Upper lobe of right lung (tissue), 1 donor: ENCODE measurements around the gene PNPLA5. TPM values are rescaled to one million over a fixed set of nuclear protein-coding genes. Genes with fewer than 3 reads are reported as not detected.

Experiments used
- ATAC-seq: fragments of 200-7000 bp; cut with Tn5 transposase; one replicate; pipeline ENCODE4 v1.9.1; 2020; ENCODE audit warnings: mild to moderate bottlenecking, moderate library complexity
- DNase-seq: peaks from one replicate; pipeline ENCODE4 v3.0.0-alpha.2; 2020
- H3K27ac ChIP-seq: fragments of 200-600 bp; one replicate; pipeline ENCODE4 v1.8.0; 2022
- H3K27me3 ChIP-seq: fragments of 200-600 bp; one replicate; pipeline ENCODE4 v1.8.0; 2022; ENCODE audit warnings: mild to moderate bottlenecking
- H3K36me3 ChIP-seq: fragments of 200-600 bp; one replicate; pipeline ENCODE4 v1.8.0; 2022
- H3K4me1 ChIP-seq: fragments of 200-600 bp; one replicate; pipeline ENCODE4 v1.8.0; 2022
- H3K4me3 ChIP-seq: fragments of 200-600 bp; one replicate; pipeline ENCODE4 v1.8.0; 2022; ENCODE audit warnings: mild to moderate bottlenecking
- H3K9me3 ChIP-seq: fragments of 200-600 bp; one replicate; pipeline ENCODE4 v1.8.0; 2022
- intact Hi-C: fragments of 100-400 bp; cut with DNase I; formaldehyde crosslinking; loops from one replicate; pipeline ENCODE4 v1.11.0; 2022
- total RNA-seq: library from RNA; stranded (reverse); fragmentation: NEBNext Ultra II Directional; extraction: Animal tissue kit (Norgen Biotek cat#: 25700); gene quantifications from one replicate; pipeline ENCODE4 v1.2.1, GENCODE V29; 2021
- TF ChIP-seq, protein P1 (sequence below): fragments of 200-600 bp; IDR thresholded peaks from one replicate; pipeline ENCODE4 v1.8.0; 2022; ENCODE audit warnings: antibody characterized with exemption
- donor health status: DM: no; HTN: yes; CAD: no; lungs with severe emphysema.

PNPLA5 gene
- total RNA-seq, 1 donor from 2014 or later = not detected

- H3K27ac ChIP-seq = no peak overlapping the region
- H3K27me3 ChIP-seq = no peaks in the 10 kb centered on the region
- no peak for ATAC-seq
- TF ChIP-seq, protein P1, sequence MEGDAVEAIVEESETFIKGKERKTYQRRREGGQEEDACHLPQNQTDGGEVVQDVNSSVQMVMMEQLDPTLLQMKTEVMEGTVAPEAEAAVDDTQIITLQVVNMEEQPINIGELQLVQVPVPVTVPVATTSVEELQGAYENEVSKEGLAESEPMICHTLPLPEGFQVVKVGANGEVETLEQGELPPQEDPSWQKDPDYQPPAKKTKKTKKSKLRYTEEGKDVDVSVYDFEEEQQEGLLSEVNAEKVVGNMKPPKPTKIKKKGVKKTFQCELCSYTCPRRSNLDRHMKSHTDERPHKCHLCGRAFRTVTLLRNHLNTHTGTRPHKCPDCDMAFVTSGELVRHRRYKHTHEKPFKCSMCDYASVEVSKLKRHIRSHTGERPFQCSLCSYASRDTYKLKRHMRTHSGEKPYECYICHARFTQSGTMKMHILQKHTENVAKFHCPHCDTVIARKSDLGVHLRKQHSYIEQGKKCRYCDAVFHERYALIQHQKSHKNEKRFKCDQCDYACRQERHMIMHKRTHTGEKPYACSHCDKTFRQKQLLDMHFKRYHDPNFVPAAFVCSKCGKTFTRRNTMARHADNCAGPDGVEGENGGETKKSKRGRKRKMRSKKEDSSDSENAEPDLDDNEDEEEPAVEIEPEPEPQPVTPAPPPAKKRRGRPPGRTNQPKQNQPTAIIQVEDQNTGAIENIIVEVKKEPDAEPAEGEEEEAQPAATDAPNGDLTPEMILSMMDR = no peak
- H3K9me3 ChIP-seq = no peaks in the 10 kb centered on the region
- DNase-seq = no peak
- intact Hi-C loops = no loop called here
- H3K4me1 ChIP-seq = no peaks in the 10 kb centered on the region
- H3K36me3 ChIP-seq = no peaks in the 10 kb centered on the region
- H3K4me3 ChIP-seq = no peak overlapping the region
Observed at GRCh38 chr22:43837666-43838065, 54.1 kb downstream of the PNPLA5 start.

DNA sequence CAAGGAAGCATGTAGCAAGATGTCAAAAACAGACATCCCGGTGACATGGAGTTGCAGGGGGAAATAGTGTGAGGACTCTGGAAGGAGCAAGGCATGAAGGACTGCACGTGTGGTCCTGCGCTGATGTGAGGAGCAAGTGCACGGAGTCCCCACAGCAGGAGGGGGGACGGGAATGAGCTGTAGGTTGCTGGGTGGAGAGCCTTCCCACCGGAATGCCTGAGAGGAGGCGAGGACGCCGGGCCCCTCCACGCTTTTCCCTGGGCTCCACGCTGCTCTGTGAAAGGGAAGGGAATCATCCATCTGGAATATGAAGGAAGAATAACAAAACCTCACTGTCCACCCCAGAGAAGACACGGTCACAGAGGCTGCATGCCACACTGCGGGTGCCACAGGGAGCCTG is 56.1 kb downstream of the PNPLA5 start:
- ATAC-seq (no peak), DNase-seq (no peak)
- Histone ChIP-seq H3K9me3 (no peaks in the 10 kb centered on the region), H3K27me3 (no peaks in the 10 kb centered on the region), H3K4me3 (no peak overlapping the region), H3K4me1 (no peaks in the 10 kb centered on the region), H3K36me3 (no peaks in the 10 kb centered on the region), H3K27ac (no peak overlapping the region)
- TF ChIP-seq, protein P1 = no peak
- intact Hi-C loops = no loop called here

- Histone ChIP-seq H3K27ac (no peak overlapping the region), H3K4me1 (no peaks in the 10 kb centered on the region), H3K4me3 (no peak overlapping the region), H3K27me3 (no peaks in the 10 kb centered on the region), H3K36me3 (no peaks in the 10 kb centered on the region), H3K9me3 (no peaks in the 10 kb centered on the region)
- DNase-seq = no peak
- TF ChIP-seq, protein P1 = no peak
- intact Hi-C loops = no loop called here
- ATAC-seq = no peak
Observed at GRCh38 chr22:43835166-43835565, 56.6 kb downstream of the PNPLA5 start.

DNA sequence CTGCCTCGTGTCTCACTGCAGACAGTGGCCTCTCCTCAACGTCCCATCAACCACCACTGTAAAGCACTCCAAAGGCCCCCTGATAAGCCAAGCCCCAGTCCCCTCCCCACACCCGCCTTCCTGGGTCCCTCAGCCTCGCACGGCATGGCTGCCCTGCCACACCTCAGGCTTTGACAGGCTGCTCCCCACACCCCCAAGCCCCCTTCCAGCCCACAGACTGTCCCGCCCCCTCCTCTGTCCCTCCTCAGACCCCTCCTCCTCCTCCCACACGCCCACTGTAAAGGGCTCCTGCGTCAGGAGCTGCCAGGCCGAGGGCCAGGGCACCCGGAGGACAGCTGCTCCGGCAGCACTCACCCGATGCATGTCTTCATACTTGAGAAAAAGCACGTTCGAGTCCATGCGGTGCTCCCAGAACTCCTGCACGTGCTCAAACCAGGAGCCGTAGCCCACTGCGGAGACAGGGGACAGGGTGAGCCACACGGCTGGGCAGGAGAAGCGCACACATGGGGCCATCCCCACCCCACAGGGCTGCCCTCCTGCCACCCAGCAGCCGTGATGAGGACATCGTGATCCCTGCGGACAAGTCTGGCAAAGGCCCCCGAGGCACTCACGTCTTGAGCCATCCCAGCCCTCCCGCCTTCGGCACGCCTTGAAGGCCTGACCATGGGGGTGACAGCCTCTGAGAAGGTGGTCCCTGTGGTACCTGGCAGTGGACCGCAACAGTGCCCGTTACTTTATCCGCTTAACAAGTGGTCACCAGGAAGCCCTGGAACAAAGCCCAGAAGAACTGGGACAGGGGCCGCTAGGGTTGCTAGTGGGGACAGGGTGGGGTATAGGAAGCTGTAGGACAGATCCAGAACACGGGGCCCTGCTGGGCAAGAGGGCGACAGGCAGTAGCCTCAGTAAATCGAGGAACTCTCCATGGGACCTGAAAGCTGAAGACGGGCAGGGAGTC is 58.2 kb downstream of the PNPLA5 start:
- TF ChIP-seq, protein P1 = no peak
- peak; percentile 58 for DNase-seq
- no peak overlapping the region for H3K4me3 ChIP-seq
- no peaks in the 10 kb centered on the region for H3K36me3 ChIP-seq
- H3K9me3 ChIP-seq = no peaks in the 10 kb centered on the region
- peaks cover 3% of the 10 kb centered on the region for H3K4me1 ChIP-seq
- H3K27ac ChIP-seq = no peak overlapping the region
- ATAC-seq = no peak
- H3K27me3 ChIP-seq = no peaks in the 10 kb centered on the region
- intact Hi-C loops = no loop called here

DNA sequence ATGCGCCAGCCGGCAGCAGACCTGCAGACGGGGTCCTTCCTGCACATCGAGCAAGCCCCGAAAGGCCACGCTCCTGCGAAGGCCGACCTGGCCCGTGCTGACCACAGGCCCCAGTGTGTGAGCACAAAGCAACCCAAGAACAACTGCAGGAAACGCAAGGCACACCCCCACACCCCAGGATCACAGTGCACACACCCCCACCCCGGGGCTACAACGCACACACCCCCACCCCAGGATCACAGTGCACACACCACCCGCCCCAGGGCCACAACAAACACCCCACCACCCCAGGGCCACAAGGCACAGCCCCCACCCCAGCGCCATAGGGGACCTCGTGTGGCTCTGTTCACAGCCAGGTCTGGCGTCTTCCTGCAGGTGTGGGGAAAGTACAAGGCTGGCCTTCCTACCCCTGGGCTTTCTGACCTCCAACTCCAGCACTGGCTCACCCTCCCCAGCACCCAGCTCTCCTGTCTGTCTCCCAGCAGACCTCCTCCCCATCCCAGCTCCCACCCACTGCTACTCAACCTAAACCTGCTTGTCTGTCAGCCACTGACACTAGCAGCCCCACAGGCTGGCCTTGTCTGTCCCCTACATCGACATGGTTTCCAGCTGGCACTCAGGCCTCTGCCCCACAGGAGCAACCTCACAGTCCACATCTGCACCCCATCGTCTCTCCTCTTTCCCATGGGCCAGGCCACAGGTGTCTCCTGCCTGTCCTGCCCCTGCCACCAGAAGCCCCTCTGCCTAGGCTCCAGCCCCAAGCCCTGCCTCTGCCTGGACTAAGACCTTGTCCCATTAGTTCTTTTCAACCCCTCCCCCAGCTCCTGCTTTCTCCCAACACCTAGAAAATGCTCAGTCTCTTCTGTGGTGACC is 59.2 kb downstream of the PNPLA5 start:
- ATAC-seq = no peak
- H3K4me3 ChIP-seq = no peak overlapping the region
- no peaks in the 10 kb centered on the region for H3K27me3 ChIP-seq
- intact Hi-C loops = no loop called here
- TF ChIP-seq, protein P1 = no peak
- H3K4me1 ChIP-seq = peaks cover 3% of the 10 kb centered on the region
- no peak overlapping the region for H3K27ac ChIP-seq
- no peaks in the 10 kb centered on the region for H3K36me3 ChIP-seq
- no peaks in the 10 kb centered on the region for H3K9me3 ChIP-seq
- DNase-seq = peak; percentile 46
